ENCODE measurements around the gene CMPK2. TPM values are rescaled to one million over a fixed set of nuclear protein-coding genes. Genes with fewer than 3 reads are reported as not detected.

CMPK2 gene
- total and polyA plus RNA-seq, 9 of the 15 experiments (the other 6 are each of a cell fraction or from before 2014, with no cell fraction given): 2.6 to 10.5 (median 5.0) TPM

- TF ChIP-seq ZBTB17 (CRISPR knock-in tag; IDR thresholded peaks at IDR 0.05): no peak
- no peak for TF ChIP-seq ZNF511 (CRISPR knock-in tag; IDR thresholded peaks at IDR 0.05)
- TF ChIP-seq ETV1 (tag; conservative IDR thresholded peaks at IDR 0.05; ENCODE audit: low read depth): peak; percentile 96
- no peak for TF ChIP-seq RERE (CRISPR knock-in tag; IDR thresholded peaks at IDR 0.05; ENCODE audit: borderline replicate concordance)
- peak; percentile 92 for TF ChIP-seq MAFF (IDR thresholded peaks at IDR 0.05; ENCODE audit: low read length)
- no peak for TF ChIP-seq TFAP4 (CRISPR knock-in tag; IDR thresholded peaks at IDR 0.05; ENCODE audit: borderline replicate concordance)
- peak; percentile 81 for TF ChIP-seq ETV5 (CRISPR knock-in tag; IDR thresholded peaks at IDR 0.05; ENCODE audit: low read depth)
- TF ChIP-seq PRDM10 (IDR thresholded peaks at IDR 0.05; ENCODE audit: partially characterized antibody): peak; percentile 11
- TF ChIP-seq ELF2 (CRISPR knock-in tag; IDR thresholded peaks at IDR 0.05): no peak
- no peak for TF ChIP-seq TAF9B (IDR thresholded peaks at IDR 0.05; ENCODE audit: partially characterized antibody)
- TF ChIP-seq KLF13 (tag; IDR thresholded peaks at IDR 0.05; ENCODE audit: borderline replicate concordance, low read depth): no peak
- TF ChIP-seq E2F8 (IDR thresholded peaks at IDR 0.05; ENCODE audit: low read depth, partially characterized antibody): peak; percentile 45
Measured at GRCh38 chr2:6826081-6826913, 39.4 kb downstream of the CMPK2 start (continued).

All from K562 (cell line).